ENCODE results near the gene HIGD2B. TPM values are rescaled to one million over a fixed set of nuclear protein-coding genes. Genes with fewer than 3 reads are reported as not detected.

HIGD2B gene
- total RNA-seq, 1 donor from 2014 or later = not detected

DNA sequence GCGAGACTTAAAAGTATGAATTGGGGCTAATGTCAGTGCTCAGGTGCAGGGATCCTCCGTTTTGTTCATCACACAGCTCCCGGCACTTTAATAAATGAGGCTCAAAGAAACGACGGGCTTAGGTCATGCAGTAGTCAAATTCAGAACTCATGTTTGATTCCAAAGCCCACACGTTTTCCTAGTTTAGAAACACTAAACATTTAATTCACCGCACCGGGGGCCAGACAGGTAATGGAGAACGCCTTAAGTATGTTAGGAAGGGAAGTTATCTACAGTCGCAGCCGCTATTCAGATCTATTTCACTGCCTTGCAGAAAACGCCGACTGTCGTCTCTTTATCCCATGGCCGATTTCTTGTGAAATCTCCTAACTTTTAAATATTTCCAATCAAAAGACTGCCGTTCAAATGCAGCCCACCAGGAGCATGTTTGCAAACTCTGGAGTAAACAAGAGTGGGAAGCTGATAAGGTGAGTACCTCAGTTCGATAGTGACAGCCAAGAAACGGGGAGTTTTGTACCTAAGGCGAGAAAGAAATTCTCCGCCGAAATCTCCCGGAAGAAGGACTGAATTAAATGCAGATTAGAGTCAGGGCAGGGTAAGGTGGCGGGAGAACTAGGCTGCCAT, 569 bp downstream of the HIGD2B start:
- peak overlapping the region; percentile 88 to 92 for H3K27ac ChIP-seq
- TF ChIP-seq, protein P1, sequence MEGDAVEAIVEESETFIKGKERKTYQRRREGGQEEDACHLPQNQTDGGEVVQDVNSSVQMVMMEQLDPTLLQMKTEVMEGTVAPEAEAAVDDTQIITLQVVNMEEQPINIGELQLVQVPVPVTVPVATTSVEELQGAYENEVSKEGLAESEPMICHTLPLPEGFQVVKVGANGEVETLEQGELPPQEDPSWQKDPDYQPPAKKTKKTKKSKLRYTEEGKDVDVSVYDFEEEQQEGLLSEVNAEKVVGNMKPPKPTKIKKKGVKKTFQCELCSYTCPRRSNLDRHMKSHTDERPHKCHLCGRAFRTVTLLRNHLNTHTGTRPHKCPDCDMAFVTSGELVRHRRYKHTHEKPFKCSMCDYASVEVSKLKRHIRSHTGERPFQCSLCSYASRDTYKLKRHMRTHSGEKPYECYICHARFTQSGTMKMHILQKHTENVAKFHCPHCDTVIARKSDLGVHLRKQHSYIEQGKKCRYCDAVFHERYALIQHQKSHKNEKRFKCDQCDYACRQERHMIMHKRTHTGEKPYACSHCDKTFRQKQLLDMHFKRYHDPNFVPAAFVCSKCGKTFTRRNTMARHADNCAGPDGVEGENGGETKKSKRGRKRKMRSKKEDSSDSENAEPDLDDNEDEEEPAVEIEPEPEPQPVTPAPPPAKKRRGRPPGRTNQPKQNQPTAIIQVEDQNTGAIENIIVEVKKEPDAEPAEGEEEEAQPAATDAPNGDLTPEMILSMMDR (IDR thresholded peaks at IDR 0.05) = no peak
- no peaks in the 10 kb centered on the region for H3K9me3 ChIP-seq
- no peak for DNase-seq (ENCODE audit: low spot score in 2 of 2)
- H3K4me1 ChIP-seq = peaks cover 0 to 8% of the 10 kb centered on the region in 2 donors
- H3K36me3 ChIP-seq = no peaks in the 10 kb centered on the region
- H3K4me3 ChIP-seq = peak overlapping the region; percentile 59 to 77
- H3K27me3 ChIP-seq = no peaks in the 10 kb centered on the region
- intact Hi-C loops (cut with DNase I) = loop anchor here (5.0 kb wide), 1 partner anchor 213 kb away; the partner anchor contains the start of gene ARIH1

GRCh38 chr15:72682772-72683171, 3.2 kb downstream of the HIGD2B start:
- Histone ChIP-seq H3K27me3 (no peaks in the 10 kb centered on the region), H3K4me1 (peaks cover 0 to 8% of the 10 kb centered on the region in 2 donors), H3K27ac (no peak overlapping the region), H3K9me3 (no peaks in the 10 kb centered on the region), H3K36me3 (no peaks in the 10 kb centered on the region), H3K4me3 (no peak overlapping the region)
- TF ChIP-seq, protein P1 (IDR thresholded peaks at IDR 0.05) = no peak
- intact Hi-C loops (cut with DNase I) = no loop called here
- DNase-seq (ENCODE audit: low spot score in 2 of 2) = no peak

- H3K36me3 ChIP-seq = no peaks in the 10 kb centered on the region
- H3K4me1 ChIP-seq = peaks cover 0 to 5% of the 10 kb centered on the region in 2 donors
- no peaks in the 10 kb centered on the region for H3K9me3 ChIP-seq
- TF ChIP-seq, protein P1 (IDR thresholded peaks at IDR 0.05) = no peak
- H3K27me3 ChIP-seq = no peaks in the 10 kb centered on the region
- H3K27ac ChIP-seq = no peak overlapping the region
- no peak for DNase-seq (ENCODE audit: low spot score in 2 of 2)
- intact Hi-C loops (cut with DNase I) = no loop called here
- H3K4me3 ChIP-seq = no peak overlapping the region
Measured at GRCh38 chr15:72680931-72681330, 5.1 kb downstream of the HIGD2B start.

DNA sequence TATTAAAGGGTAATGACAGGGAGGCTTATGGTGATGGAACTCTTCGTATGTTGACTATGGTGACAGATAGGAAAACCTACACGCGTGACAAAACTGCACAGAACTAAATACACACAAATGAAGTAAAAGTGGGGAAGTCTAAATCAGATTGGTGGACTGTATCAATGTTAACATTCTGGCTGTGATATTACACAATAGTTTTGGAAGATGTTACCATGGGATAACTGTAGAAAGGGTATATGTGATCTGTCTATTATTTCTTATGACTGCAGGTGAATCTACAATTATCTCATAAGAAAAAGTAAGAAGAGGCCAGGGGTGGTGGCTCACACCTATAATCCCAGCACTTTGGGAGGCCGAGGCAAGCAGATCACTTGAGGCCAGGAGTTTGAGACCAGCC, 9.1 kb downstream of the HIGD2B start:
- no peaks in the 10 kb centered on the region for H3K27me3 ChIP-seq
- DNase-seq (ENCODE audit: low spot score in 2 of 2) = no peak
- TF ChIP-seq, protein P1 (IDR thresholded peaks at IDR 0.05) = no peak
- H3K36me3 ChIP-seq = no peaks in the 10 kb centered on the region
- no peak overlapping the region for H3K4me3 ChIP-seq
- H3K4me1 ChIP-seq = no peaks in the 10 kb centered on the region
- H3K27ac ChIP-seq = no peak overlapping the region
- intact Hi-C loops (cut with DNase I) = no loop called here
- H3K9me3 ChIP-seq = no peaks in the 10 kb centered on the region

- no peaks in the 10 kb centered on the region for H3K27me3 ChIP-seq
- no peaks in the 10 kb centered on the region for H3K9me3 ChIP-seq
- H3K4me3 ChIP-seq = no peak overlapping the region
- H3K4me1 ChIP-seq = peaks cover 0 to 3% of the 10 kb centered on the region in 2 donors
- no peaks in the 10 kb centered on the region for H3K36me3 ChIP-seq
- H3K27ac ChIP-seq = no peak overlapping the region
- TF ChIP-seq, protein P1 (IDR thresholded peaks at IDR 0.05) = no peak
- no peak for DNase-seq (ENCODE audit: low spot score in 2 of 2)
- intact Hi-C loops (cut with DNase I) = loop anchor here (2.0 to 5.0 kb wide), 2 partner anchors 71 to 199 kb away; partner anchors contain the start of gene ARIH1
Measured at GRCh38 chr15:72671525-72671924, 14.5 kb downstream of the HIGD2B start.
